Peyer's patch (tissue), 4 donors: ENCODE results near the gene DVL2. TPM values are rescaled to one million over a fixed set of nuclear protein-coding genes. Genes with fewer than 3 reads are reported as not detected.

ENCODE experiments used
- DNase-seq, 3 donors: peaks; one replicate each; pipeline ENCODE4 v3.0.0-alpha.2; 2017 to 2019
- H3K27ac ChIP-seq, 4 donors: fragments of 200-600 bp; sonication (generic); one replicate each; pipeline ENCODE4 v1.5.1; 2016 to 2019
- H3K27me3 ChIP-seq, 2 donors: fragments of 200-600 bp; sonication (generic); one replicate each; pipeline ENCODE4 v1.5.1; 2019
- H3K36me3 ChIP-seq, 3 donors: fragments of 200-600 bp; sonication (generic); one replicate each; pipeline ENCODE4 v1.5.1; 2016 to 2019
- H3K4me1 ChIP-seq, 4 donors: fragments of 200-600 bp; sonication (generic); one replicate each; pipeline ENCODE4 v1.5.1; 2016 to 2019
- H3K4me3 ChIP-seq, 4 donors: fragments of 200-600 bp; sonication (generic); 1 replicate in 3 of 4; 2 replicates in 1 of 4; pipeline ENCODE4 v1.5.1; 2016 to 2019; ENCODE audit warnings: mild to moderate bottlenecking in 1 of 4
- H3K9me3 ChIP-seq, 4 donors: fragments of 200-600 bp; sonication (generic); one replicate each; pipeline ENCODE4 v1.5.1; 2016 to 2019; ENCODE audit warnings: mild to moderate bottlenecking in 1 of 4
- POLR2A ChIP-seq, 2 donors: fragments of 450-650 bp; IDR thresholded peaks; one replicate each; pipeline ENCODE4 v1.5.1; 2017; ENCODE audit warnings: antibody characterized with exemption in 2 of 2, mild to moderate bottlenecking in 2 of 2, moderate library complexity in 2 of 2
- total RNA-seq, 4 donors: library from RNA; depleted of rRNA; stranded (reverse); fragments of >200 nt; gene quantifications; one replicate each; pipeline ENCODE4 v1.1.0, GENCODE V29; 2016
- TF ChIP-seq, protein P1 (sequence below), 6 experiments: fragments of 450-650 bp in 4 of 6; fragments of 200-600 bp in 2 of 6; sonication (generic) in 1 of 6; IDR thresholded peaks; one replicate each; pipeline ENCODE4 v1.5.1; 2017 to 2019; ENCODE audit warnings: antibody characterized with exemption in 6 of 6, mild to moderate bottlenecking in 3 of 6, moderate library complexity in 1 of 6

The DVL2 gene
- total RNA-seq, 4 donors from 2014 or later: 42.1 to 61.9 (median 50.1) TPM

DNA sequence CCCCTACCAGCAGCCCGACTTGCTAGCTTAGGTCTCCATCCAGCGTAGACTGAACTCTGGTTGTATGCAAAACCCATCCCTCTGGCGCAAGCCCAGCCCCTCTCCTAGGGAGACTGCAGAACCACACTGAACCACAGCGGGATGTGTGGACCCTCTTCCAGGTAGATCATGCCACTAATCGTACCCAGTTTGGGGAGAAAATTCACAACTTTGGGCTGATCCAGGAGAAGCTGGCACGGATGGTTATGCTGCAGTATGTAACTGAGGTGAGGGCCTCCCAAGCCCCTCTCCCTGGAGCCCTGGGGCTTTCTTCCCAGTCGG lies 11.4 kb downstream of the DVL2 start:
- TF ChIP-seq, protein P1, sequence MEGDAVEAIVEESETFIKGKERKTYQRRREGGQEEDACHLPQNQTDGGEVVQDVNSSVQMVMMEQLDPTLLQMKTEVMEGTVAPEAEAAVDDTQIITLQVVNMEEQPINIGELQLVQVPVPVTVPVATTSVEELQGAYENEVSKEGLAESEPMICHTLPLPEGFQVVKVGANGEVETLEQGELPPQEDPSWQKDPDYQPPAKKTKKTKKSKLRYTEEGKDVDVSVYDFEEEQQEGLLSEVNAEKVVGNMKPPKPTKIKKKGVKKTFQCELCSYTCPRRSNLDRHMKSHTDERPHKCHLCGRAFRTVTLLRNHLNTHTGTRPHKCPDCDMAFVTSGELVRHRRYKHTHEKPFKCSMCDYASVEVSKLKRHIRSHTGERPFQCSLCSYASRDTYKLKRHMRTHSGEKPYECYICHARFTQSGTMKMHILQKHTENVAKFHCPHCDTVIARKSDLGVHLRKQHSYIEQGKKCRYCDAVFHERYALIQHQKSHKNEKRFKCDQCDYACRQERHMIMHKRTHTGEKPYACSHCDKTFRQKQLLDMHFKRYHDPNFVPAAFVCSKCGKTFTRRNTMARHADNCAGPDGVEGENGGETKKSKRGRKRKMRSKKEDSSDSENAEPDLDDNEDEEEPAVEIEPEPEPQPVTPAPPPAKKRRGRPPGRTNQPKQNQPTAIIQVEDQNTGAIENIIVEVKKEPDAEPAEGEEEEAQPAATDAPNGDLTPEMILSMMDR (IDR thresholded peaks at IDR 0.05): no peak
- TF ChIP-seq POLR2A (IDR thresholded peaks at IDR 0.05): no peak
- DNase-seq: no peak
- Histone ChIP-seq H3K4me1 (peaks cover 5 to 33% (median 13%) of the 10 kb centered on the region in 4 donors), H3K27ac (peak overlapping the region in 1 of 4 donors; percentile 100), H3K9me3 (no peaks in the 10 kb centered on the region), H3K27me3 (no peaks in the 10 kb centered on the region), H3K4me3 (no peak overlapping the region), H3K36me3 (peaks cover 0 to 63% (median 0%) of the 10 kb centered on the region in 3 donors)

DNA sequence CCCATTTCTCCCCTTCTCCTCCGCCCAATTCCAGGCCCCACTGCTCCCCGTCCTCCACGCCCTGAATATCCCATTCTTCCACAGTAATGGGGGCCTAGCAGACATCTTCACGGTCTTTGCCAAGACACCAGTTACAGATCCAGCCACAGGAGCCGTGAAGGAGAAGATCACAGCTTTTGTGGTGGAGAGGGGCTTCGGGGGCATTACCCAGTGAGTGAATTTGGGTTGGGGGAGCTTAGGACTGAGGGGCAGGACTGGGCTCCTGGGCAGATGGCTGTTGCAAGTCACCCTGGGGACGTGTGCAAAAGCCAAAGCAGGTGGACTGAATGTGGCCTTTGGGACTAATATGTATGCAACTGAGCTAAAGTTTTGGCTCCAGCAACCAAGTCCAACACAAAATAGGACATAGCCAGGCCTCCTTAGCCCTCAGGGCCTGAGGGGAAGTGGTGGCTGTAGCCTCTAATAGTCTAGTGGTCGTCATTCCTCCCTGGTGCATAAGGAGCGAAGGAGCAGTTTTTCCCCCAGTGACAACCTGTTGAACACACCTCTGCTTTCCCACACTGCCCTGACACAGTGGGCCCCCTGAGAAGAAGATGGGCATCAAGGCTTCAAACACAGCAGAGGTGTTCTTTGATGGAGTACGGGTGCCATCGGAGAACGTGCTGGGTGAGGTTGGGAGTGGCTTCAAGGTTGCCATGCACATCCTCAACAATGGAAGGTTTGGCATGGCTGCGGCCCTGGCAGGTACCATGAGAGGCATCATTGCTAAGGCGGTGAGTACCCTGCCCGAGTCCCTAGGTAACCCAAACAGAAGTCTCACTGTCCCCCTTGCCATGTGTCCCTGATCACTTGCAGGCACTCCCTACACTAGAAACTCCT lies 12.0 kb downstream of the DVL2 start:
- no peaks in the 10 kb centered on the region for H3K9me3 ChIP-seq
- DNase-seq: no peak
- H3K27me3 ChIP-seq: no peaks in the 10 kb centered on the region
- TF ChIP-seq POLR2A (IDR thresholded peaks at IDR 0.05): no peak
- TF ChIP-seq, protein P1 (IDR thresholded peaks at IDR 0.05): no peak
- H3K36me3 ChIP-seq: peaks cover 0 to 57% (median 0%) of the 10 kb centered on the region in 3 donors
- H3K27ac ChIP-seq: peak overlapping the region in 1 of 4 donors; percentile 100
- peaks cover 5 to 33% (median 13%) of the 10 kb centered on the region in 4 donors for H3K4me1 ChIP-seq
- H3K4me3 ChIP-seq: peak overlapping the region in 1 of 4 donors; percentile 92

DNA sequence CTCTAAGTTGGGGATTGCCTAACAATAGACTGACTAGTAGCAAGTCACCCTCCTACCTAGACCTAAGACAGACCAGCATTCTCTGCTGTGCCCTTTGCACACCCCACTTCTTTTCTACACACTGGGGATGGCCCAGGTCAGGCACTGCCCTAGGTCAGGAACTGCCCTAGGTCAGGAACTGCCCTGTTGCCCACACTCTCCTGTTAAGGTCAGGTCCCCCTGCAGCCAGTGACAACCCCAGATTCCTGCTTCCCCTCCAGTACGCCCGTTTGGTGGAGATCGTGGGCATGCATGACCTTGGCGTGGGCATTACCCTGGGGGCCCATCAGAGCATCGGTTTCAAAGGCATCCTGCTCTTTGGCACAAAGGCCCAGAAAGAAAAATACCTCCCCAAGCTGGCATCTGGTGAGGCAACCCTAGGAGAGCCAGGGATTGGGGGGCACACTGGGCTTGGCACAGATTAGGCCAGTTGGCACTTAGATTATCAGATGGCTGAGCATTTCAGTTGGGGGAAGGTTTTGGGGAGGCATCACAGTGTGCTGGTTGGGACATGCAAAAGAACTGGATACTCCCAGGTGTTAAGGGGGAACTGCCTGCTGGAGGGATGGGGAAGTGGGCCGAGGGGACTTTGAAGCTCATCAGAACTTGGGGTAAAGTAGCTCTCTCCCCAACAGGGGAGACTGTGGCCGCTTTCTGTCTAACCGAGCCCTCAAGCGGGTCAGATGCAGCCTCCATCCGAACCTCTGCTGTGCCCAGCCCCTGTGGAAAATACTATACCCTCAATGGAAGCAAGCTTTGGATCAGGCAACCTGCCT lies 12.8 kb downstream of the DVL2 start:
- peak overlapping the region; percentile 91 to 100 (median 94) for H3K27ac ChIP-seq
- TF ChIP-seq, protein P1 (IDR thresholded peaks at IDR 0.05): no peak
- TF ChIP-seq POLR2A (IDR thresholded peaks at IDR 0.05): no peak

DNA sequence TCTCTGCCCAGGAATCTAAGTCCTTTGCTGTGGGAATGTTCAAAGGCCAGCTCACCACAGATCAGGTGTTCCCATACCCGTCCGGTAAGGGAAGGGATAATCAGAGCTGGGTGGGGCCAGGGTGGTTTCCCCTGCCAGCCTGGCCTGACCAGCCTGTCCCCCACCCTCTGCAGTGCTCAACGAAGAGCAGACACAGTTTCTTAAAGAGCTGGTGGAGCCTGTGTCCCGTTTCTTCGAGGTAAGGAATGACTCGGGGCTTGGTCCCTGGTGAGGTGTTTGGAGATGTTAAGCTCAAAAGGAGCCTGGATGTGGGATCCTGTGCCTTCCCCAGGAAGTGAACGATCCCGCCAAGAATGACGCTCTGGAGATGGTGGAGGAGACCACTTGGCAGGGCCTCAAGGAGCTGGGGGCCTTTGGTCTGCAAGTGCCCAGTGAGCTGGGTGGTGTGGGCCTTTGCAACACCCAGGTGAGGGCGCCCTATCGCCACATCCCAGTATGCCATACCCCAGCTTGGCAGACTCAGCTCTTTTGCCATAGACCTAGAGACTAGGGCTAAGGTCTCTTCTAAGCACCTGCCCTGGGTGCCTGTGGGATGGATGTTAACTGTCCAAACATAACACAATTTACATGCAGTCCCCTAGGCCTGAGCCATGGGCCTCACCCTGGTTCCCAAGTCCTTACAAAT lies 13.6 kb downstream of the DVL2 start:
- H3K27ac ChIP-seq: peak overlapping the region; percentile 91 to 100 (median 94)
- TF ChIP-seq, protein P1 (IDR thresholded peaks at IDR 0.05): peak in 5 of 6 experiments; percentile 41 to 74 (median 63)
- peak in 1 of 2 donors; percentile 32 for TF ChIP-seq POLR2A (IDR thresholded peaks at IDR 0.05)
- no peaks in the 10 kb centered on the region for H3K9me3 ChIP-seq
- no peaks in the 10 kb centered on the region for H3K27me3 ChIP-seq
- peak; percentile 57 to 84 (median 79) for DNase-seq
- peaks cover 0 to 41% (median 0%) of the 10 kb centered on the region in 3 donors for H3K36me3 ChIP-seq
- H3K4me3 ChIP-seq: peak overlapping the region; percentile 67 to 92 (median 78)
- peaks cover 5 to 47% (median 13%) of the 10 kb centered on the region in 4 donors for H3K4me1 ChIP-seq

More for the DNA sequence above, 12.8 kb downstream of the DVL2 start:
- Histone ChIP-seq H3K27me3 (no peaks in the 10 kb centered on the region), H3K4me1 (peaks cover 5 to 39% (median 13%) of the 10 kb centered on the region in 4 donors), H3K4me3 (peak overlapping the region in 2 of 4 donors; percentile 75 to 92), H3K36me3 (peaks cover 0 to 49% (median 0%) of the 10 kb centered on the region in 3 donors), H3K9me3 (no peaks in the 10 kb centered on the region)
- DNase-seq: no peak
